ENCODE measurements around the gene TRIM65. TPM values are rescaled to one million over a fixed set of nuclear protein-coding genes. Genes with fewer than 3 reads are reported as not detected.

TRIM65 gene
- polyA plus RNA-seq (ENCODE audit: insufficient read length in 10 of 10): 10 to 100 TPM in 9 of 10 donors, 1 to 10 TPM in 1; 9.2 to 20.8 (median 13.9) TPM
- long read RNA-seq, donor 1, partial matches to known transcripts: 0 of 2 reads
- long read RNA-seq, donor 1, other reads (novel, unspliced or antisense): 0 of 2 reads
- long read RNA-seq, donor 2: 0 reads
- long read RNA-seq, donor 3: 0 reads
- long read RNA-seq, donor 4, partial matches to known transcripts: 0 of 1 reads
- long read RNA-seq, donor 4, other reads (novel, unspliced or antisense): 0 of 1 reads
- long read RNA-seq, donor 5, partial matches to known transcripts: 0 of 2 reads
- long read RNA-seq, donor 5, other reads (novel, unspliced or antisense): 0 of 2 reads
- long read RNA-seq, donor 6, partial matches to known transcripts: 0 of 3 reads
- long read RNA-seq, donor 6, other reads (novel, unspliced or antisense): 0 of 3 reads
- long read RNA-seq, donor 7, partial matches to known transcripts: 0 of 1 reads
- long read RNA-seq, donor 7, other reads (novel, unspliced or antisense): 0 of 1 reads
- long read RNA-seq, donor 8, partial matches to known transcripts: 0 of 3 reads
- long read RNA-seq, donor 8, other reads (novel, unspliced or antisense): 0 of 3 reads
- long read RNA-seq, donor 9: 0 reads

- DNase-seq: peak; percentile 80 to 94 (median 86)
Measured at GRCh38 chr17:75896415-75897159, at the start of gene TRIM65. Gene TRIM65, minus strand, starts transcription at chr17:75896951. Its CDS starts 14 bp downstream, at chr17:75896937.

GRCh38 chr17:75945211-75945610 is 48.5 kb upstream of the TRIM65 start:
- DNase-seq: no peak

- no peak for DNase-seq
Measured at GRCh38 chr17:75943491-75943890, 46.7 kb upstream of the TRIM65 start.

GRCh38 chr17:75942473-75942872 is 45.7 kb upstream of the TRIM65 start:
- DNase-seq: no peak

- DNase-seq: no peak
Measured at GRCh38 chr17:75941442-75941819, 44.7 kb upstream of the TRIM65 start.

GRCh38 chr17:75940727-75941441 is 44.1 kb upstream of the TRIM65 start, which contains the start of gene FBF1:
Gene FBF1, minus strand, starts transcription at chr17:75941042. Its CDS starts 2,893 bp downstream, at chr17:75938149.
- DNase-seq: peak; percentile 91 to 97 (median 93)

GRCh38 chr17:75937652-75938051 is 40.9 kb upstream of the TRIM65 start:
- no peak for DNase-seq

- no peak for DNase-seq
Measured at GRCh38 chr17:75933808-75934207, 37.1 kb upstream of the TRIM65 start.

GRCh38 chr17:75932852-75933251 is 36.1 kb upstream of the TRIM65 start:
- no peak for DNase-seq

- no peak for DNase-seq
Measured at GRCh38 chr17:75931062-75931461, 34.3 kb upstream of the TRIM65 start.

- no peak for DNase-seq
Measured at GRCh38 chr17:75927286-75927922, 30.7 kb upstream of the TRIM65 start.

- DNase-seq: no peak
Measured at GRCh38 chr17:75926456-75926855, 29.7 kb upstream of the TRIM65 start.

GRCh38 chr17:75925912-75926311 is 29.2 kb upstream of the TRIM65 start:
- no peak for DNase-seq

- no peak for DNase-seq
Measured at GRCh38 chr17:75925103-75925502, 28.4 kb upstream of the TRIM65 start.

GRCh38 chr17:75922963-75923874 is 26.5 kb upstream of the TRIM65 start:
- DNase-seq: no peak

GRCh38 chr17:75922173-75922961 is 25.6 kb upstream of the TRIM65 start:
- DNase-seq: no peak

- no peak for DNase-seq
Measured at GRCh38 chr17:75921596-75921995, 24.8 kb upstream of the TRIM65 start.

- DNase-seq: no peak
Measured at GRCh38 chr17:75920045-75920560, 23.4 kb upstream of the TRIM65 start.

GRCh38 chr17:75919611-75920010 is 22.9 kb upstream of the TRIM65 start:
- DNase-seq: no peak

Measured in muscle of back (tissue), 13 donors.